Measurements from ENCODE around the gene CLTA. TPM values are rescaled to one million over a fixed set of nuclear protein-coding genes. Genes with fewer than 3 reads are reported as not detected.

The CLTA gene
- total RNA-seq, 1 experiment from 2014 or later: 760 TPM

GRCh38 chr9:36169166-36169565 is 21.6 kb upstream of the CLTA start, which contains the start of gene CCIN:
CCIN (plus strand) TSS chr9:36169388; CDS start chr9:36169503, 115 bp downstream.
- ATAC-seq: no peak
- CTCF ChIA-PET: interaction anchor here (0.8 kb wide), 1 partner anchor 66 kb away, joined by 3 read pairs; no protein-coding TSS in a partner anchor
- Histone ChIP-seq H3K27ac (ENCODE audit: low read length) (no peak within 1 kb of the TSS), H3K4me1 (ENCODE audit: control insufficient read depth, insufficient read depth, low read length) (peaks cover 3% of the 10 kb centered on the region; the same call in 1 of the 2 replicates), H3K36me3 (ENCODE audit: control insufficient read depth, insufficient read depth, low read length) (no peaks in the 10 kb centered on the region), H3K9me3 (ENCODE audit: control insufficient read depth, insufficient read depth, low read depth, low read length) (no peaks in the 10 kb centered on the region), H3K4me3 (ENCODE audit: low read depth in 2 of 2, low read length in 2 of 2) (no peak within 1 kb of the TSS), H3K27me3 (ENCODE audit: control insufficient read depth, insufficient read depth, low read length) (no peaks in the 10 kb centered on the region)
- no peak for TF ChIP-seq SIN3A (IDR thresholded peaks at IDR 0.05; ENCODE audit: borderline replicate concordance, insufficient read depth, low read depth, low read length)
- TF ChIP-seq POLR2AphosphoS5 (IDR thresholded peaks at IDR 0.05; ENCODE audit: low read depth, low read length): no peak
- TF ChIP-seq, protein P1, sequence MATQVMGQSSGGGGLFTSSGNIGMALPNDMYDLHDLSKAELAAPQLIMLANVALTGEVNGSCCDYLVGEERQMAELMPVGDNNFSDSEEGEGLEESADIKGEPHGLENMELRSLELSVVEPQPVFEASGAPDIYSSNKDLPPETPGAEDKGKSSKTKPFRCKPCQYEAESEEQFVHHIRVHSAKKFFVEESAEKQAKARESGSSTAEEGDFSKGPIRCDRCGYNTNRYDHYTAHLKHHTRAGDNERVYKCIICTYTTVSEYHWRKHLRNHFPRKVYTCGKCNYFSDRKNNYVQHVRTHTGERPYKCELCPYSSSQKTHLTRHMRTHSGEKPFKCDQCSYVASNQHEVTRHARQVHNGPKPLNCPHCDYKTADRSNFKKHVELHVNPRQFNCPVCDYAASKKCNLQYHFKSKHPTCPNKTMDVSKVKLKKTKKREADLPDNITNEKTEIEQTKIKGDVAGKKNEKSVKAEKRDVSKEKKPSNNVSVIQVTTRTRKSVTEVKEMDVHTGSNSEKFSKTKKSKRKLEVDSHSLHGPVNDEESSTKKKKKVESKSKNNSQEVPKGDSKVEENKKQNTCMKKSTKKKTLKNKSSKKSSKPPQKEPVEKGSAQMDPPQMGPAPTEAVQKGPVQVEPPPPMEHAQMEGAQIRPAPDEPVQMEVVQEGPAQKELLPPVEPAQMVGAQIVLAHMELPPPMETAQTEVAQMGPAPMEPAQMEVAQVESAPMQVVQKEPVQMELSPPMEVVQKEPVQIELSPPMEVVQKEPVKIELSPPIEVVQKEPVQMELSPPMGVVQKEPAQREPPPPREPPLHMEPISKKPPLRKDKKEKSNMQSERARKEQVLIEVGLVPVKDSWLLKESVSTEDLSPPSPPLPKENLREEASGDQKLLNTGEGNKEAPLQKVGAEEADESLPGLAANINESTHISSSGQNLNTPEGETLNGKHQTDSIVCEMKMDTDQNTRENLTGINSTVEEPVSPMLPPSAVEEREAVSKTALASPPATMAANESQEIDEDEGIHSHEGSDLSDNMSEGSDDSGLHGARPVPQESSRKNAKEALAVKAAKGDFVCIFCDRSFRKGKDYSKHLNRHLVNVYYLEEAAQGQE (IDR thresholded peaks at IDR 0.05; ENCODE audit: insufficient read depth in 1 of 2, low read depth in 2 of 2, low read length in 1 of 2): no peak
- TF ChIP-seq, protein P2, sequence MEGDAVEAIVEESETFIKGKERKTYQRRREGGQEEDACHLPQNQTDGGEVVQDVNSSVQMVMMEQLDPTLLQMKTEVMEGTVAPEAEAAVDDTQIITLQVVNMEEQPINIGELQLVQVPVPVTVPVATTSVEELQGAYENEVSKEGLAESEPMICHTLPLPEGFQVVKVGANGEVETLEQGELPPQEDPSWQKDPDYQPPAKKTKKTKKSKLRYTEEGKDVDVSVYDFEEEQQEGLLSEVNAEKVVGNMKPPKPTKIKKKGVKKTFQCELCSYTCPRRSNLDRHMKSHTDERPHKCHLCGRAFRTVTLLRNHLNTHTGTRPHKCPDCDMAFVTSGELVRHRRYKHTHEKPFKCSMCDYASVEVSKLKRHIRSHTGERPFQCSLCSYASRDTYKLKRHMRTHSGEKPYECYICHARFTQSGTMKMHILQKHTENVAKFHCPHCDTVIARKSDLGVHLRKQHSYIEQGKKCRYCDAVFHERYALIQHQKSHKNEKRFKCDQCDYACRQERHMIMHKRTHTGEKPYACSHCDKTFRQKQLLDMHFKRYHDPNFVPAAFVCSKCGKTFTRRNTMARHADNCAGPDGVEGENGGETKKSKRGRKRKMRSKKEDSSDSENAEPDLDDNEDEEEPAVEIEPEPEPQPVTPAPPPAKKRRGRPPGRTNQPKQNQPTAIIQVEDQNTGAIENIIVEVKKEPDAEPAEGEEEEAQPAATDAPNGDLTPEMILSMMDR (IDR thresholded peaks at IDR 0.05): no peak
- TF ChIP-seq TCF7L2 (IDR thresholded peaks at IDR 0.05; ENCODE audit: low read depth, low read length): no peak
- in situ Hi-C loops (cut with HindIII; ENCODE audit: low pct_unique_long_range_greater_than_20kb, low sequenced_read_pairs) (no loop called here), intact Hi-C loops (cut with micrococcal nuclease; ENCODE audit: unreplicated experiment) (no loop called here)
- DNase-seq (ENCODE audit: low read depth, low spot score): no peak
- BruUV-seq (replicated peaks): no TSS peak
- POLR2A ChIA-PET: interaction anchor here (0.5 kb wide), 1 partner anchor 480 kb away, joined by 7 read pairs; no protein-coding TSS in a partner anchor

DNA sequence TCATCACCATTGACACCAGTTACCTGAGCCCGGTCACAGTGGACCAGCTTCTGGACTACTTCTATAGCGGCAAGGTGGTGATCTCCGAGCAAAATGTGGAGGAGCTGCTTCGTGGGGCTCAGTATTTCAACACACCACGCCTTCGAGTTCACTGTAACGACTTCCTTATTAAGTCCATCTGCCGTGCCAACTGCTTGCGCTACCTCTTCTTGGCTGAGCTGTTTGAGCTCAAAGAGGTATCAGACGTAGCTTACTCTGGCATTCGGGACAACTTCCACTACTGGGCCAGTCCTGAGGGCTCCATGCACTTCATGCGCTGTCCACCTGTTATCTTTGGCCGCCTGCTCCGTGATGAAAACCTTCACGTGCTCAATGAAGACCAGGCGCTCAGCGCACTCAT is 21.0 kb upstream of the CLTA start:
- in situ Hi-C loops (cut with HindIII; ENCODE audit: low pct_unique_long_range_greater_than_20kb, low sequenced_read_pairs): no loop called here
- no peaks in the 10 kb centered on the region for H3K36me3 ChIP-seq (ENCODE audit: control insufficient read depth, insufficient read depth, low read length)
- no peaks in the 10 kb centered on the region for H3K9me3 ChIP-seq (ENCODE audit: control insufficient read depth, insufficient read depth, low read depth, low read length)
- H3K27ac ChIP-seq (ENCODE audit: low read length): no peak overlapping the region
- TF ChIP-seq, protein P1 (IDR thresholded peaks at IDR 0.05; ENCODE audit: insufficient read depth in 1 of 2, low read depth in 2 of 2, low read length in 1 of 2): no peak
- TF ChIP-seq SIN3A (IDR thresholded peaks at IDR 0.05; ENCODE audit: borderline replicate concordance, insufficient read depth, low read depth, low read length) (no peak), TCF7L2 (IDR thresholded peaks at IDR 0.05; ENCODE audit: low read depth, low read length) (no peak), POLR2AphosphoS5 (IDR thresholded peaks at IDR 0.05; ENCODE audit: low read depth, low read length) (no peak)
- TF ChIP-seq, protein P2 (IDR thresholded peaks at IDR 0.05): no peak
- DNase-seq (ENCODE audit: low read depth, low spot score) (no peak), ATAC-seq (no peak)
- intact Hi-C loops (cut with micrococcal nuclease; ENCODE audit: unreplicated experiment): no loop called here
- no peaks in the 10 kb centered on the region for H3K27me3 ChIP-seq (ENCODE audit: control insufficient read depth, insufficient read depth, low read length)
- ChIA-PET CTCF (interaction anchor here (0.8 kb wide), 1 partner anchor 67 kb away, joined by 3 read pairs; no protein-coding TSS in a partner anchor), POLR2A (no interaction called here)
- H3K4me3 ChIP-seq (ENCODE audit: low read depth in 2 of 2, low read length in 2 of 2): no peak overlapping the region
- H3K4me1 ChIP-seq (ENCODE audit: control insufficient read depth, insufficient read depth, low read length): peaks cover 3% of the 10 kb centered on the region; the same call in 1 of the 2 replicates
- BruUV-seq (replicated peaks): no TSS peak
